Colonic mucosa (tissue), 4 donors: Measurements from ENCODE around the gene OR6K6. TPM values are rescaled to one million over a fixed set of nuclear protein-coding genes. Genes with fewer than 3 reads are reported as not detected.

Experiments used
- DNase-seq: peaks from one replicate; pipeline ENCODE4 v3.0.0-alpha.2; 2020
- H3K27ac ChIP-seq: fragments of 200-600 bp; one replicate; pipeline ENCODE4 v1.8.0; 2021
- H3K27me3 ChIP-seq: fragments of 200-600 bp; one replicate; pipeline ENCODE4 v1.8.0; 2021
- H3K36me3 ChIP-seq: fragments of 200-600 bp; one replicate; pipeline ENCODE4 v1.8.0; 2021
- H3K4me1 ChIP-seq: fragments of 200-600 bp; one replicate; pipeline ENCODE4 v1.8.0; 2021; ENCODE audit warnings: mild to moderate bottlenecking
- H3K4me3 ChIP-seq: fragments of 200-600 bp; one replicate; pipeline ENCODE4 v1.8.0; 2021
- H3K9ac ChIP-seq, 2 donors: one replicate each; pipeline ENCODE4 v1.7.0; 2013; ENCODE audit warnings: control low read depth in 2 of 2, low read depth in 2 of 2, low read length in 2 of 2
- H3K9me3 ChIP-seq: fragments of 200-600 bp; one replicate; pipeline ENCODE4 v1.8.0; 2021
- CTCF ChIP-seq: fragments of 200-600 bp; IDR thresholded peaks from one replicate; pipeline ENCODE4 v1.8.0; 2022; ENCODE audit warnings: antibody characterized with exemption, mild to moderate bottlenecking
- intact Hi-C: fragments of 100-400 bp; cut with DNase I; formaldehyde crosslinking; loops from one replicate; pipeline ENCODE4 v1.14.1; 2022
- total RNA-seq, 2 donors: library from RNA; stranded (reverse); fragmentation: NEBNext Ultra II Directional in 1 of 2; extraction: Animal tissue kit (Norgen Biotek cat#: 25700) in 1 of 2; gene quantifications; one replicate each; pipeline ENCODE4 v1.2.1, GENCODE V29; 2021
- donor health status: healthy.
- donor health status: DM: no; HTN: no; CAD: no.
- donor health status: DM: no; HTN: no; CAD: no.

The OR6K6 gene
- total RNA-seq, 2 donors from 2014 or later: not detected

GRCh38 chr1:158730453-158730852 is 24.1 kb upstream of the OR6K6 start:
- no peak for TF ChIP-seq CTCF
- intact Hi-C loops: no loop called here
- no peak overlapping the region for H3K4me3 ChIP-seq
- H3K9ac ChIP-seq: no peak overlapping the region
- no peaks in the 10 kb centered on the region for H3K36me3 ChIP-seq
- H3K9me3 ChIP-seq: no peaks in the 10 kb centered on the region
- no peaks in the 10 kb centered on the region for H3K27me3 ChIP-seq
- no peak overlapping the region for H3K27ac ChIP-seq
- no peaks in the 10 kb centered on the region for H3K4me1 ChIP-seq
- no peak for DNase-seq

- Histone ChIP-seq H3K27me3 (no peaks in the 10 kb centered on the region), H3K27ac (no peak overlapping the region), H3K4me3 (no peak overlapping the region), H3K9me3 (no peaks in the 10 kb centered on the region), H3K9ac (no peak overlapping the region), H3K4me1 (no peaks in the 10 kb centered on the region), H3K36me3 (no peaks in the 10 kb centered on the region)
- no peak for TF ChIP-seq CTCF
- no peak for DNase-seq
- intact Hi-C loops: no loop called here
Observed at GRCh38 chr1:158731707-158732106, 22.8 kb upstream of the OR6K6 start.

GRCh38 chr1:158732524-158732923 is 22.0 kb upstream of the OR6K6 start:
- intact Hi-C loops: no loop called here
- TF ChIP-seq CTCF: no peak
- H3K4me3 ChIP-seq: no peak overlapping the region
- no peaks in the 10 kb centered on the region for H3K36me3 ChIP-seq
- H3K27ac ChIP-seq: no peak overlapping the region
- no peak for DNase-seq
- H3K4me1 ChIP-seq: no peaks in the 10 kb centered on the region
- H3K27me3 ChIP-seq: no peaks in the 10 kb centered on the region
- no peak overlapping the region for H3K9ac ChIP-seq
- H3K9me3 ChIP-seq: no peaks in the 10 kb centered on the region

GRCh38 chr1:158735848-158736247 is 18.7 kb upstream of the OR6K6 start:
- H3K4me3 ChIP-seq: no peak overlapping the region
- no peaks in the 10 kb centered on the region for H3K27me3 ChIP-seq
- H3K9me3 ChIP-seq: no peaks in the 10 kb centered on the region
- H3K36me3 ChIP-seq: no peaks in the 10 kb centered on the region
- no peak overlapping the region for H3K27ac ChIP-seq
- intact Hi-C loops: no loop called here
- TF ChIP-seq CTCF: no peak
- DNase-seq: no peak
- no peak overlapping the region for H3K9ac ChIP-seq
- no peaks in the 10 kb centered on the region for H3K4me1 ChIP-seq

- Histone ChIP-seq H3K36me3 (no peaks in the 10 kb centered on the region), H3K4me3 (no peak overlapping the region), H3K4me1 (no peaks in the 10 kb centered on the region), H3K9ac (no peak overlapping the region), H3K27me3 (no peaks in the 10 kb centered on the region), H3K9me3 (no peaks in the 10 kb centered on the region), H3K27ac (no peak overlapping the region)
- intact Hi-C loops: no loop called here
- DNase-seq: no peak
- TF ChIP-seq CTCF: no peak
Observed at GRCh38 chr1:158752155-158752712, 2.3 kb upstream of the OR6K6 start.
